MCF 10A (cell line): ENCODE measurements around the gene TRIM54. TPM values are rescaled to one million over a fixed set of nuclear protein-coding genes. Genes with fewer than 3 reads are reported as not detected.

Source experiments
- BruUV-seq: library from RNA; stranded (reverse); fragments of 400-500 nt; replicated peaks from 2 replicates; lab custom pipeline; 2021; lab: Mats Ljungman, UMichigan
- CTCF ChIA-PET: fragments of 300-600 bp; sonication (Branson Sonifier 250); formaldehyde crosslinking; extraction: SDS; loops from one replicate; lab custom pipeline; 2021; ENCODE audit warnings: antibody characterized with exemption, inconsistent platforms; lab: Yijun Ruan, JAX
- POLR2A ChIA-PET: fragments of 300-600, 350-650 bp; sonication (Branson Sonifier 250); formaldehyde crosslinking; extraction: SDS; loops from one replicate; lab custom pipeline; 2020; ENCODE audit warnings: antibody characterized with exemption, inconsistent platforms; lab: Yijun Ruan, JAX
- DNase-seq: peaks from one replicate; pipeline ENCODE4 v3.0.0-alpha.2; 2018; ENCODE audit not compliant: unreplicated experiment
- H3K27ac Mint-ChIP-seq: one replicate; pipeline ENCODE4 v1.8.0; 2022; ENCODE audit warnings: mild to moderate bottlenecking, low read depth, mixed read lengths; ENCODE audit not compliant: unreplicated experiment
- H3K27me3 Mint-ChIP-seq: one replicate; pipeline ENCODE4 v1.8.0; 2022; ENCODE audit warnings: mixed read lengths; ENCODE audit not compliant: insufficient read depth, unreplicated experiment
- H3K36me3 Mint-ChIP-seq: one replicate; pipeline ENCODE4 v1.8.0; 2022; ENCODE audit warnings: mild to moderate bottlenecking, moderate library complexity, mixed read lengths; ENCODE audit not compliant: insufficient read depth, unreplicated experiment
- H3K4me1 Mint-ChIP-seq: one replicate; pipeline ENCODE4 v1.8.0; 2022; ENCODE audit warnings: mixed read lengths; ENCODE audit not compliant: insufficient read depth, unreplicated experiment
- H3K4me3 Mint-ChIP-seq: one replicate; pipeline ENCODE4 v1.8.0; 2022; ENCODE audit warnings: mild to moderate bottlenecking, moderate library complexity, mixed read lengths; ENCODE audit not compliant: unreplicated experiment
- H3K9me3 Mint-ChIP-seq: one replicate; pipeline ENCODE4 v1.8.0; 2022; ENCODE audit warnings: mixed read lengths; ENCODE audit not compliant: unreplicated experiment
- CTCF ChIP-seq: fragments of 200-600 bp; IDR thresholded peaks from one replicate; pipeline ENCODE4 v1.8.0; 2022; ENCODE audit warnings: antibody characterized with exemption, mild to moderate bottlenecking; ENCODE audit not compliant: unreplicated experiment
- intact Hi-C: fragments of 100-400 bp; cut with micrococcal nuclease; formaldehyde crosslinking; loops from 2 replicates; pipeline ENCODE4 v1.14.1; 2022
- total RNA-seq: library from RNA; stranded (reverse); gene quantifications from 2 replicates; pipeline ENCODE4 v1.2.3, GENCODE V29; 2022

TRIM54 gene
- total RNA-seq, 1 experiment from 2014 or later, result not detected

DNA sequence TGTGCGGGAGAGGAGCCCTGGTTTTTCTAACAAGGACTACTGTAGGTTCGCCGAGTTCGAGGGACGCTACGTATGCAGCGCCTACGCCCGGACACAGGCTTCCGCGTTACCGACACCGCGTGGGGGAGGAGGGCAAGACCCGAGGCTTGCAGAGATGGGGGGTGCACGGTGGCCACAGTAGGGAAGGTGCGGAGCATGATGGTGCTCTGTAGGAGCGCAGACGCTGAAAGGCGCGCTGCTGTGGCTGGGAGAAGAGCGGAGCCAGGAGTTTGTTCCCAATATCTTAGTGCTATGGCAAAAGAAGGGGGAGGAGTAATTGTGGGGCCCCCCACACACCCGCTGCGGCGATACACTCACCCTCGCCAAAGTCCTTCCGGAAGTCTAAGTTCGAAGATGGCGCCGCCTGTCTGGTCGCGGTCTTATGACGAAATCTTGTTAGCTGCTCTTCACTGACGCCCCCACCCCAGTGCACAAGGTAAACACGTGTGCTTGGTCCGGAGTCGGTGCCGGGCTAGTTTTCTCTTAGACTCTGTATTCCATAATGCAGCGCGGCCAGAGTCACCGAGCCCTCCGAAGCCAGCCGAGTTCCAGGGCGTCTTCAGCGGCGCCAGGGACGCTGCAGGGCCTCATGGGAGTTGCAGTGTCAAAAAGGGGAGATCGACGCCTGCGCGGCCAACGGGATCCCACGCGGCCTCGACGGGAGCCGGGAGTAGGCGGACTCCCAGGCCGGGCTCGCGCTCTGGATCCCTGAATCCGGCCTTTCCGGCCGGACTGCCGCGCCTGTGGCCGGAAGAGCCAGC lies 74.4 kb downstream of the TRIM54 start, which contains the start of gene GTF3C2:
Gene GTF3C2 (minus strand): TSS at position 383 of the 800 bp plus-strand sequence. CDS start 13,210 bp downstream, outside the sequence.
- TF ChIP-seq CTCF, result no peak
- H3K4me1 Mint-ChIP-seq, result peaks cover 31% of the 10 kb centered on the region
- H3K27ac Mint-ChIP-seq, result peak within 1 kb of the TSS; percentile 93
- no peaks in the 10 kb centered on the region for H3K9me3 Mint-ChIP-seq
- POLR2A ChIA-PET, result interaction anchor here (0.8 to 3.2 kb wide), 17 partner anchors 9 to 1110 kb away, joined by 3 to 148 read pairs (median 9); partner anchors contain the start of genes AGBL5, CCDC121, EIF2B4 and GPN1
- peak within 1 kb of the TSS; percentile 90 for H3K4me3 Mint-ChIP-seq
- intact Hi-C loops, result loop anchor here (1.0 kb wide), 2 partner anchors 14 to 35 kb away; partner anchors contain the start of genes EIF2B4 and SNX17
- peak; percentile 97 for DNase-seq
- CTCF ChIA-PET, result interaction anchor here (0.7 to 1.8 kb wide), 4 partner anchors 13 to 47 kb away, joined by 3 to 21 read pairs (median 4); partner anchors contain the start of gene EIF2B4
- no TSS peak for BruUV-seq
- H3K27me3 Mint-ChIP-seq, result no peaks in the 10 kb centered on the region
- peaks cover 29% of the 10 kb centered on the region for H3K36me3 Mint-ChIP-seq

Other genes starting within 250 kb of the TRIM54 start
- 118 and 138 TPM in 2 replicates for gene TMEM214, start 249.5 kb upstream of the TRIM54 start, total RNA-seq
- 18.9 and 22.7 TPM in 2 replicates for gene AGBL5, start 230.8 kb upstream of the TRIM54 start, total RNA-seq
- 257 and 340 TPM in 2 replicates for gene OST4, start 210.8 kb upstream of the TRIM54 start, total RNA-seq
- 0.20 and 0.21 TPM in 2 replicates for gene EMILIN1, start 203.8 kb upstream of the TRIM54 start, total RNA-seq
- 1.7 and 2.6 TPM in 2 replicates for gene KHK, start 195.7 kb upstream of the TRIM54 start, total RNA-seq
- 10.9 and 12.9 TPM in 2 replicates for gene CGREF1, start 163.3 kb upstream of the TRIM54 start, total RNA-seq
- gene ABHD1, start 158.6 kb upstream of the TRIM54 start, total RNA-seq, result not detected in 2 replicates
- 55.1 and 68.5 TPM in 2 replicates for gene PREB, start 147.8 kb upstream of the TRIM54 start, total RNA-seq
- gene PRR30, start 143.0 kb upstream of the TRIM54 start, total RNA-seq, result not detected in 2 replicates
- gene TCF23, start 133.4 kb upstream of the TRIM54 start, total RNA-seq, result not detected in 2 replicates
- 115 and 122 TPM in 2 replicates for gene ATRAID, start 70.4 kb upstream of the TRIM54 start, total RNA-seq
- 25.9 and 26.9 TPM in 2 replicates for gene SLC5A6, start 70.2 kb upstream of the TRIM54 start, total RNA-seq
- gene CAD, start 65.1 kb upstream of the TRIM54 start, total RNA-seq, result 59.5 and 66.5 TPM in 2 replicates
- gene SLC30A3, start 19.4 kb upstream of the TRIM54 start, total RNA-seq, result not detected in 2 replicates
- gene DNAJC5G, start 7.0 kb upstream of the TRIM54 start, total RNA-seq, result not detected in 2 replicates
- gene UCN, start 26.0 kb downstream of the TRIM54 start, total RNA-seq, result 7.9 and 9.5 TPM in 2 replicates
- gene MPV17, start 40.7 kb downstream of the TRIM54 start, total RNA-seq, result 104 and 114 TPM in 2 replicates
- gene GTF3C2, start 74.3 kb downstream of the TRIM54 start, total RNA-seq, result 47.5 and 47.8 TPM in 2 replicates
- gene EIF2B4, start 87.9 kb downstream of the TRIM54 start, total RNA-seq, result 42.7 and 50.1 TPM in 2 replicates
- 101 and 125 TPM in 2 replicates for gene SNX17, start 88.2 kb downstream of the TRIM54 start, total RNA-seq
- gene ZNF513, start 98.3 kb downstream of the TRIM54 start, total RNA-seq, result 14.8 and 16.2 TPM in 2 replicates
- 85.7 and 123 TPM in 2 replicates for gene PPM1G, start 127.2 kb downstream of the TRIM54 start, total RNA-seq
- gene NRBP1, start 146.2 kb downstream of the TRIM54 start, total RNA-seq, result 79.5 and 97.3 TPM in 2 replicates
- 4.1 and 6.9 TPM in 2 replicates for gene KRTCAP3, start 160.0 kb downstream of the TRIM54 start, total RNA-seq
- 20.6 and 22.3 TPM in 2 replicates for gene IFT172, start 207.3 kb downstream of the TRIM54 start, total RNA-seq
- 0.79 and 1.1 TPM in 2 replicates for gene FNDC4, start 212.8 kb downstream of the TRIM54 start, total RNA-seq
- gene GCKR, start 214.4 kb downstream of the TRIM54 start, total RNA-seq, result not detected in 2 replicates